SK-N-DZ (cell line): ENCODE data around the gene SULT2B1.
A peak's percentile ranks its signal among the peaks of the same experiment; 100 is the strongest.
"Not testable (repeated sequence)": the region's sequence is repeated elsewhere in the genome, so short reads cannot be mapped to it uniquely, and the experiment has no call there.

Experiments used
- DNase-seq: peaks from one replicate; pipeline ENCODE4 v3.0.0-alpha.2; 2015; ENCODE audit warnings: low spot score

The SULT2B1 gene

GRCh38 chr19:48618916-48619691, 67.1 kb downstream of the SULT2B1 start, which contains the start of the genes RPL18 and SPHK2:
Gene RPL18, minus strand, starts transcription at chr19:48619178. Its CDS starts 35 bp downstream, at chr19:48619143.
Gene SPHK2, plus strand, starts transcription at chr19:48619506. Its CDS starts 1,009 bp downstream, at chr19:48620515.
- DNase-seq = peak; percentile 98

- no peak for DNase-seq
Observed at GRCh38 chr19:48619692-48620585, 68.0 kb downstream of the SULT2B1 start.

- peak; percentile 72 for DNase-seq
Observed at GRCh38 chr19:48623556-48624066, 71.6 kb downstream of the SULT2B1 start.

GRCh38 chr19:48624067-48624594, 72.2 kb downstream of the SULT2B1 start:
- DNase-seq = peak; percentile 95

- DNase-seq = no peak
Observed at GRCh38 chr19:48624791-48625723, 73.1 kb downstream of the SULT2B1 start.

- no peak for DNase-seq
Observed at GRCh38 chr19:48625891-48626327, 73.9 kb downstream of the SULT2B1 start.

GRCh38 chr19:48627201-48627864, 75.4 kb downstream of the SULT2B1 start:
- no peak for DNase-seq

- no peak for DNase-seq
Observed at GRCh38 chr19:48627865-48628314, 75.9 kb downstream of the SULT2B1 start.

- DNase-seq = no peak
Observed at GRCh38 chr19:48628486-48629296, 76.7 kb downstream of the SULT2B1 start.

- DNase-seq = no peak
Observed at GRCh38 chr19:48629297-48629598, 77.3 kb downstream of the SULT2B1 start.

GRCh38 chr19:48629599-48630295, 77.8 kb downstream of the SULT2B1 start:
- no peak for DNase-seq

- DNase-seq = no peak
Observed at GRCh38 chr19:48630296-48631063, 78.5 kb downstream of the SULT2B1 start.

- DNase-seq = no peak
Observed at GRCh38 chr19:48631225-48631624, 79.3 kb downstream of the SULT2B1 start.

- not testable (repeated sequence) for DNase-seq
Observed at GRCh38 chr19:48632286-48632685, 80.3 kb downstream of the SULT2B1 start.

- DNase-seq = no peak
Observed at GRCh38 chr19:48632692-48633147, 80.7 kb downstream of the SULT2B1 start.

GRCh38 chr19:48633148-48634035, 81.4 kb downstream of the SULT2B1 start:
- no peak for DNase-seq

- no peak for DNase-seq
Observed at GRCh38 chr19:48634036-48634342, 82.0 kb downstream of the SULT2B1 start.
